GM21390 (cell line): Measurements from ENCODE around the gene ARSK.
A peak's percentile ranks its signal among the peaks of the same experiment; 100 is the strongest.
"Not testable (repeated sequence)": the region's sequence is repeated elsewhere in the genome, so short reads cannot be mapped to it uniquely, and the experiment has no call there.

Experiments used
- ATAC-seq: cut with Tn5 transposase; IDR thresholded peaks from one replicate; pipeline ENCODE4 v1.9.1; 2021; ENCODE audit not compliant: unreplicated experiment

ARSK gene

GRCh38 chr5:95620030-95620869 lies 65.3 kb downstream of the ARSK start, which contains the start of gene GPR150:
GPR150 (plus strand) TSS chr5:95620087; CDS start chr5:95620276, 189 bp downstream.
- peak; percentile 64 for ATAC-seq

- peak; percentile 55 for ATAC-seq
These were observed 66.3 kb downstream of the ARSK start for GRCh38 chr5:95620870-95621838.

GRCh38 chr5:95621839-95622629 lies 67.1 kb downstream of the ARSK start:
- ATAC-seq: no peak

GRCh38 chr5:95623706-95624105 lies 68.8 kb downstream of the ARSK start:
- no peak for ATAC-seq

- no peak for ATAC-seq
These were observed 69.5 kb downstream of the ARSK start for GRCh38 chr5:95624368-95624767.

GRCh38 chr5:95626701-95627100 lies 71.8 kb downstream of the ARSK start:
- ATAC-seq: no peak

- no peak for ATAC-seq
These were observed 73.3 kb downstream of the ARSK start for GRCh38 chr5:95627971-95628810.

GRCh38 chr5:95628933-95629332 lies 74.0 kb downstream of the ARSK start:
- no peak for ATAC-seq

- no peak for ATAC-seq
These were observed 75.6 kb downstream of the ARSK start for GRCh38 chr5:95630394-95630917.

- ATAC-seq: no peak
These were observed 76.5 kb downstream of the ARSK start for GRCh38 chr5:95631255-95631958.

- peak; percentile 97 for ATAC-seq
These were observed 77.2 kb downstream of the ARSK start for GRCh38 chr5:95631991-95632675.

GRCh38 chr5:95632942-95633341 lies 78.0 kb downstream of the ARSK start:
- ATAC-seq: not testable (repeated sequence)

GRCh38 chr5:95633671-95634070 lies 78.8 kb downstream of the ARSK start:
- ATAC-seq: no peak

- ATAC-seq: no peak
These were observed 79.2 kb downstream of the ARSK start for GRCh38 chr5:95634081-95634480.

- peak; percentile 68 for ATAC-seq
These were observed 83.7 kb downstream of the ARSK start for GRCh38 chr5:95638632-95639031.

- no peak for ATAC-seq
These were observed 86.9 kb downstream of the ARSK start for GRCh38 chr5:95641741-95642220.

GRCh38 chr5:95643152-95643551 lies 88.3 kb downstream of the ARSK start:
- ATAC-seq: no peak

GRCh38 chr5:95644351-95645042 lies 89.6 kb downstream of the ARSK start:
- ATAC-seq: peak; percentile 42
